ENCODE measurements around the gene MAPRE2. TPM values are rescaled to one million over a fixed set of nuclear protein-coding genes. Genes with fewer than 3 reads are reported as not detected.

MAPRE2 gene
- total and polyA plus RNA-seq, 10 donors, result 18.8 to 62.9 (median 45.1) TPM

DNA sequence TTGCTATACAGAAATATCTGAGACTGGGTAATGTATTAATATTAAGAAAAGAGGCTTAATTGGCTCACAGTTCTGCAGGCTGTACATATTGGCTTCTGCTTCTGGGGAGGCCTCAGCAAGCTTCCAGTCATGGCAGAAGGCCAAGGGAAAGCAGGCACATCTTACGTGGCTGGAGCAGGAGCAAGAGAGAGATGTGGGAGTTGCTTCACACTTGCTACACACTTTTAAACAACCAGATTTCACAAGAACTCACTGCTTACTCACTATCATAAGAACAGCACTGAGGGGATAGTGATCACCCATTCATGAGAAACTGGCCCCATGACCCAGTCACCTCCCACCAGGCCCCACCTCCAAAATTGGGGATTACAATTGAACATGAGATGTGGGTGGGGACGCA lies 50.6 kb downstream of the MAPRE2 start:
- H3K4me3 ChIP-seq, result no peak overlapping the region
- no peaks in the 10 kb centered on the region for H3K9me3 ChIP-seq
- no peaks in the 10 kb centered on the region for H3K27me3 ChIP-seq (replicated peaks in 1 of 7)
- intact Hi-C loops (cut with DNase I; ENCODE audit: low total_unique reads), result no loop called here
- TF ChIP-seq, protein P1, sequence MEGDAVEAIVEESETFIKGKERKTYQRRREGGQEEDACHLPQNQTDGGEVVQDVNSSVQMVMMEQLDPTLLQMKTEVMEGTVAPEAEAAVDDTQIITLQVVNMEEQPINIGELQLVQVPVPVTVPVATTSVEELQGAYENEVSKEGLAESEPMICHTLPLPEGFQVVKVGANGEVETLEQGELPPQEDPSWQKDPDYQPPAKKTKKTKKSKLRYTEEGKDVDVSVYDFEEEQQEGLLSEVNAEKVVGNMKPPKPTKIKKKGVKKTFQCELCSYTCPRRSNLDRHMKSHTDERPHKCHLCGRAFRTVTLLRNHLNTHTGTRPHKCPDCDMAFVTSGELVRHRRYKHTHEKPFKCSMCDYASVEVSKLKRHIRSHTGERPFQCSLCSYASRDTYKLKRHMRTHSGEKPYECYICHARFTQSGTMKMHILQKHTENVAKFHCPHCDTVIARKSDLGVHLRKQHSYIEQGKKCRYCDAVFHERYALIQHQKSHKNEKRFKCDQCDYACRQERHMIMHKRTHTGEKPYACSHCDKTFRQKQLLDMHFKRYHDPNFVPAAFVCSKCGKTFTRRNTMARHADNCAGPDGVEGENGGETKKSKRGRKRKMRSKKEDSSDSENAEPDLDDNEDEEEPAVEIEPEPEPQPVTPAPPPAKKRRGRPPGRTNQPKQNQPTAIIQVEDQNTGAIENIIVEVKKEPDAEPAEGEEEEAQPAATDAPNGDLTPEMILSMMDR (IDR thresholded peaks at IDR 0.05 in 8 of 11, conservative IDR thresholded peaks at IDR 0.05 in 3 of 11), result no peak
- peak in 1 of 3 donors; percentile 9 for TF ChIP-seq POLR2AphosphoS5 (IDR thresholded peaks at IDR 0.05)
- no peak overlapping the region for H3K27ac ChIP-seq
- 69 to 96% (median 82%) methylated on average over 2 of the region's 2 CpGs for WGBS, 5 donors
- H3K4me1 ChIP-seq, result peaks cover 0 to 21% (median 8%) of the 10 kb centered on the region in 6 donors
- DNase-seq, result no peak
- peaks cover 0 to 10% (median 0%) of the 10 kb centered on the region in 6 donors for H3K36me3 ChIP-seq

DNA sequence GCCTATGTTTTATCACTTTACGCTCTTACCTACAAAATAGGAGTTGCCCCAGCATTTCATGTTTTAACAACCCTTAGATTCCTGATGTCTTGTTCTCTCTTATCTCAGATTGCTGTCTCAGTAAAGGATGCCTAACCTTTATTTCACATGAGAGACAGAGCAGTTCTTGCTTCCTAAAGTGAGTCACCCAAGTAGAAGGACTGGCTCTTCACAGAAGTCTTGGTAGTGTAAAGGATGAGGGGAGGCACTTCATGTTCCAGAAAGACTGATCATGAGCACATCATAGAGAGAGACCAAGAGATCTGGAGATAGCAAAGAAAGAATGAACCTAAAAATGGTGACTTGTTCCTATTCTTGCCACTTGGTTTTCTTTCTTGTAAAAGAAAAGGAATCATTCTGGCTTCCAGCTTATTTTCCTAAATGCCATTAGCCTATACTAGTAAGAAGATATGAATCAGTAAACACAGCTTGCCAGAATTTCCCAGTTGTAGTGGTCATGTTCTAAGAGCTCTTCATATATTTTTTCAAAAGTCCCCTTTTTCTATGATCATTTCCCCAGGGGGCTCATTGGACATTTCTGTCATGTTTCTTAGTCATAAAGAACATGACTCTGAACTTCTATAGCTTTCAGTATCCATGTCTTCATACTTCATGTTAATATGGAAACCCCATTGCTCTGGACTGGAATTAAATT lies 54.9 kb downstream of the MAPRE2 start:
- no peak overlapping the region for H3K4me3 ChIP-seq
- peaks cover 0 to 53% (median 2%) of the 10 kb centered on the region in 6 donors for H3K36me3 ChIP-seq
- no peaks in the 10 kb centered on the region for H3K27me3 ChIP-seq (replicated peaks in 1 of 7)
- no peaks in the 10 kb centered on the region for H3K9me3 ChIP-seq
- intact Hi-C loops (cut with DNase I; ENCODE audit: low total_unique reads), result no loop called here
- no peaks in the 10 kb centered on the region for H3K4me1 ChIP-seq
- no peak overlapping the region for H3K27ac ChIP-seq
- TF ChIP-seq, protein P1 (IDR thresholded peaks at IDR 0.05 in 8 of 11, conservative IDR thresholded peaks at IDR 0.05 in 3 of 11), result no peak
- DNase-seq, result no peak
- WGBS, 5 donors, result 95 to 100% (median 100%) methylated on average over 1 of the region's 1 CpG

DNA sequence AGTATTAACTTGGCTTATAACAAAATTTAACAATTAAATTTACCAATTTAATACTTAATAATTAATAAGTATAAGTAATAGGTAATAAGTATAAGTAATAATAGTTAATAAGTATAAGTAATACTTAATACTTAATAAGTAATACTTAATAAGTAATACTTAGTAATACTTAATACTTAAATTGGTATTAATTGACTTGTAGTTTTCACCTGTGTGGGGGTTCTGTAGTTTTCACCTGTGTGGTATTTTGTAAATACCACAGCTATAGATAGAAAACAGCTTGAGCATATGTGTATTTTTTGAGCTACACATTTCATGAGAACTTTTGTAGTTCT lies 55.4 kb downstream of the MAPRE2 start:
- Histone ChIP-seq H3K9me3 (no peaks in the 10 kb centered on the region), H3K27ac (no peak overlapping the region), H3K36me3 (peaks cover 0 to 53% (median 2%) of the 10 kb centered on the region in 6 donors), H3K27me3 (replicated peaks in 1 of 7) (no peaks in the 10 kb centered on the region), H3K4me1 (no peaks in the 10 kb centered on the region), H3K4me3 (no peak overlapping the region)
- DNase-seq, result no peak
- TF ChIP-seq, protein P1 (IDR thresholded peaks at IDR 0.05 in 8 of 11, conservative IDR thresholded peaks at IDR 0.05 in 3 of 11), result no peak
- TF ChIP-seq POLR2AphosphoS5 (IDR thresholded peaks at IDR 0.05) (no peak), POLR2A (IDR thresholded peaks at IDR 0.05) (no peak)
- intact Hi-C loops (cut with DNase I; ENCODE audit: low total_unique reads), result no loop called here

DNA sequence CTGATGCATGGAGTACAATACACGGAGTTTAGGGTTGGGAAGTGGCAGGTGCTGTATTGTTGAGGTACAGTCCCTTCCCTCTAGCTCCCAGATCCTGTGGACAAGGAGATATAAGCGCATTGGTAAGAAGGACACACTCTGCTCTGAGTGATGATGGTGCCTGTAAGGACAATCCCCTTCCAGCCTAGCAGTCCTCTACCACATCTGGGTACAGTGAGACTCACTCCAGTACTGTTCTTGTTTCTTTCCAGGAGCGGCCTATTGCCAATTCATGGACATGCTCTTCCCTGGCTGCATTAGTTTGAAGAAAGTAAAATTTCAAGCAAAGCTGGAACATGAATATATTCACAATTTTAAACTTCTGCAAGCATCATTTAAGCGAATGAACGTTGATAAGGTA lies 56.0 kb downstream of the MAPRE2 start:
- H3K36me3 ChIP-seq, result peaks cover 0 to 54% (median 4%) of the 10 kb centered on the region in 6 donors
- H3K4me1 ChIP-seq, result no peaks in the 10 kb centered on the region
- no peaks in the 10 kb centered on the region for H3K27me3 ChIP-seq (replicated peaks in 1 of 7)
- WGBS, 5 donors, result 95 to 98% (median 98%) methylated on average over 5 of the region's 5 CpGs
- no peak for TF ChIP-seq POLR2A (IDR thresholded peaks at IDR 0.05)
- TF ChIP-seq, protein P1 (IDR thresholded peaks at IDR 0.05 in 8 of 11, conservative IDR thresholded peaks at IDR 0.05 in 3 of 11), result no peak
- TF ChIP-seq POLR2AphosphoS5 (IDR thresholded peaks at IDR 0.05), result no peak
- H3K27ac ChIP-seq, result no peak overlapping the region
- intact Hi-C loops (cut with DNase I; ENCODE audit: low total_unique reads), result no loop called here
- H3K9me3 ChIP-seq, result no peaks in the 10 kb centered on the region
- DNase-seq, result no peak
- no peak overlapping the region for H3K4me3 ChIP-seq
